C1 segment of cervical spinal cord (tissue), 14 donors: ENCODE measurements around the gene TPRG1.
"Not testable (repeated sequence)": the region's sequence is repeated elsewhere in the genome, so short reads cannot be mapped to it uniquely, and the experiment has no call there.

ENCODE experiments used
- DNase-seq, 14 donors: peaks; one replicate each; lab custom pipeline; 2025; lab: John Stamatoyannopoulos, UW

Gene TPRG1

DNA sequence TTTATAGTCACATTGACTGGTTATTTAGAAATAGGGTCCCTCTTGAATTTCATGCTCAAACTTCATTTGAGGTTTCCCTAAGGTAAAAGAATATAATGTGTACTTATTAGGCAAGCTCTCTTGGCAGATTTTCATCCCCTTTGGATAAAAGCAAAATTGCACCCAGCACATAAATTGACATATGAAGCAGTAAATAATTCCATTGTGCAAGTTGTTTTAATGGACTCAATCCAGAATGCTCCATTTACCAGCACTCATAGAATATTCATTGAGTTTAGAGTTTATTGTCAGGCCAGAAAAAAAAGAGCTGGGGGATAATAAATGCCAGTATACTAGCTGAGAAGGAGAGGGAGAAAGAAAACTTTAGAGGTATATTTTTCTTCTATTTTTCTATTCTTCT, 136.8 kb downstream of the TPRG1 start:
- no peak for DNase-seq

- DNase-seq, result no peak
Measured at GRCh38 chr3:189309400-189309975, 137.7 kb downstream of the TPRG1 start.

- no peak for DNase-seq
Measured at GRCh38 chr3:189311521-189311920, 139.8 kb downstream of the TPRG1 start.

GRCh38 chr3:189312866-189313265, 141.1 kb downstream of the TPRG1 start:
- DNase-seq, result no peak

DNA sequence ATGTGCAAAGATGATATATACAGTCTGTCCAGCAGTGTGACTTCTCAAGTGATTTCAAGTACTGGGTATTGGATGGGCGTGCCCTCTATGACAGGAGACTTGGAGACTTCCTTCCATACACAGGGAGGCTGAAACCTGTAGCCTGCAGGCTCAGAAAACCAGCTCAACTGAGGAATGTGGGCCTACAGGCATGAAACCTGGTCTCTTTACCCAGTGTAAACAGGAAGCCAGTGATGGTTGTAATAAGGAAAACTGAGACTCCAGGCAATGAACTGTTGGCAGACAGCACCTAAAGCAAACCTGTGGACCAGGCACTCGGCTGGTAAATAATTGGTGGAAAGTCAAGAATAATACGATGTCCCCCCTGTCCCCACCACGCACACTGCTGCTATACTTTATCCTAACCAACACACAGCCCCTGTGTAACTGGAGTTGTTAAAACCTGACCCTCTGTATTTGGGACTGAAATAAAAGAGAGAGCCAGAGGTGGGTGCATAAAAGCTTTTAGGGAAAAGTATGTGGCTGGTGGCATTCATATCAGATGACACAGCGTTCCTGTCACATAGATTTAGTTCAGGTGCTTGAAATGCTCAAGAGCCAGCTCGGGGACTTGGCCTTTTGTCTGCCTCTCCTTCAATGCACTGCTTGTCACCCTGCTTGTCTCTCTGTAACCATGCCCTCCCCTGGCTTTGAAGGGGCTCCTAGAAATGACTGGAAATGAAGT, 144.7 kb downstream of the TPRG1 start:
- no peak for DNase-seq

- no peak for DNase-seq
Measured at GRCh38 chr3:189317911-189318310, 146.1 kb downstream of the TPRG1 start.

- no peak for DNase-seq
Measured at GRCh38 chr3:189320511-189320910, 148.7 kb downstream of the TPRG1 start.

DNA sequence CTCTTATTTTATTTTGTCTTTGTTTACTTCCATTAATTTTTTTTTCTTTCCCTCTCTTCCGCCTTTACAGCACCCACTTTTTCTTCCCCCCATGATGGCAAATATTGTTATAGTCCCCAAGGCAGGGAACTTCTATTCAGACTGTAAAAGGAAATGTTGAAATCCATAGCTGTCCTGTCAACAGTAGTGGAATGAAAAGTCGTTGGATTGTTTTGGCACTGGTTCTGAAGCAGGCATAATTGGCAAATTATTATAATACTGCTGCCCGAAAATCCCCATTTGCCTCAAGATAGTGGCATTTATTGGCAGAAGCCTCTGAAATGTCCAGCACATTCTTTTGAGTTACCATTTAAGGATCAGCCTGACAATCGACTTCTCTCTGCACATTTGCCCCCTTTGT, 150.6 kb downstream of the TPRG1 start:
- no peak for DNase-seq

GRCh38 chr3:189324538-189325138, 152.9 kb downstream of the TPRG1 start:
- no peak for DNase-seq

DNA sequence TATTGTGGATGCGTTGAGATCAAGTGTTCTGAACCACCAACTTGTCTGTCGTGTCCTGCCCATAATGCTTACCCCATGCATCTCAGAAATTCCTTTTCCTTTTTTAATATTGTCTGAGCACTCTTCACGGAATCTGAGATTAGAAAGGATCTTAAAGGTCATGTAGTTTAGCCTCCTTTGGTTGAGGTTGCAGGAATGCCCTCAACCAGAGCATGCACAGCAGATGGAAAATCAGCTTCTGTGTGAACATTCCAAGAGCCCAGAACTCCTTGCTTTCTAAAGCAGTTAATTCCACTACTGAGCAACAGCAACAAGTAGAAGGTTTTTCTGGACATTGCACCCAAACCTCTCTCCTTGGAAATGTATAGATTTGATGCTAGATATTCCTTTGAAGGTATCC, 153.7 kb downstream of the TPRG1 start:
- peak in 1 of 14 donors; percentile 4 for DNase-seq

DNA sequence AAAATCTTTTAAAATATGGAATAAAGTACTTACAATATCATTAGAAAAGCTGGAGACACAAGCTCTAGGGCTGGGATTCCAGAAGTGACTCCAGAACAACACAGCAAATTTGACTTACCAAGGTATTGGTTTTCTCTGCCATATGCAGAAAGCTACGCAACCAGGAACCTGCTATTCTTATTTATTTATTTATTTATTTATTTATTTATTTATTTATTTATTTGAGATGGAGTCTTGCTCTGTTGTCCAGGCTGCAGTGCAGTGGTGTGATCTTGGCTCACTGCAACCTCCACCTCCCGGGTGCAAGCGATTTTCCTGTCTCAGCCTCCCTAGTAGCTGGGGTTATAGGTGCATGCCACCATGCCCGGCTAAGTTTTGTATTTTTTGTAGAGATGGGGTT, 157.9 kb downstream of the TPRG1 start:
- not testable (repeated sequence) for DNase-seq

DNA sequence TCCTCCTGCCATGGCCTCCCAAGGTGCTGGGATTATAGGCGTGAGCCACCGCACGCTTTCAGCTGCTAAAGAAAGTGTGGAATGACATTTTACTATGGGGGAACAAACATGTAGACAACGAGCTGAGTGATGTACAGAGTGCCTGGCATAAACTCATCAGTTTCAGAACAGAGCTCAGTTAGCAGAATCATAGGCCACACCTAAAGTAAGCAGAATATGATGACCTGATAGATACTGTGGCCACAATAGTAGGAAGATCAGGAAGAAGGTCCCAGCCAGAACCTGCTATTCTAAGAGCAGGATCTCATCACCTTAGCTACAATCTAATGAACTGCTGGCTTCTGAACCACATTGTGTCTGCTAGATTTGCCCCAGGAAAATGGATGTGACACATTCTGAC, 158.3 kb downstream of the TPRG1 start:
- no peak for DNase-seq

DNA sequence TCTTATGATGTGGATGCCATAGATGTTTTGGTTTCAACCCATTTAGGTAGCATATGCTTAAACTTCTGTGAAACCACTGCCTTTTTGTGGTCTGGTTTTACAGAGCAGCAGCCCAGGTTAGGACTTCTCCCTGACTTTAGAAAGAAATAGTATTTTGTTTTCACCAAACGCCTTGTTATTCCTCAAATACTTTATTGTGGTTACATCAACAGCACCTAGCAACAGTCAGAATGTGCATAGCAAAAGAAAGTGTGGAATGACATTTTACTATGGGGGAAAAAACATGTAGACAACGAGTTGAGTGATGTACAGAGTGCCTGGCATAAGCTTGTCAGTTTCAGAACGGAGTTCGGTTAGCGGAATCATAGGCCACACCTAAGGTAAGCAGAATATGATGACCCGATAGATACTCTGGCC, 159.2 kb downstream of the TPRG1 start:
- no peak for DNase-seq

GRCh38 chr3:189334064-189334920, 162.5 kb downstream of the TPRG1 start:
- no peak for DNase-seq

DNA sequence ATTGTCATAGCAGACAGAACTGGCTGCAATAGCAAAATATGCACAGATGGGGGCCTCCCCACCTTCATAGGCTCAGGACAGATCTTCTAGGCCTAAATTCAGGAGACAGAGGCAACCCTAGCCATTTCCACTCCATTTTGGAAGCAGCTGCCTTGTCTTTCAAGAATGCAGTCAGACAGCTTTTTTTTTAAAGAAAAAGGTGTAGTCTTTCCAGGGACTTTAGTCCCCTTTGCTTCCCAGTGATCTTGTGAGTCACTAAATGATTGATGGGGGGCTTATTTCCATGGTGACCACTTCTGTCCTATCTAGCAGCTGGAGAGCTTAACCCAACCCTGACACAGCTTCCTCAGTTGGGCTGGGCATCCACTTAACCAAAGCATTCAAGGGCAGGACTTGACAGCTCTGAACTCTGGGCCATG, 165.9 kb downstream of the TPRG1 start:
- no peak for DNase-seq

DNA sequence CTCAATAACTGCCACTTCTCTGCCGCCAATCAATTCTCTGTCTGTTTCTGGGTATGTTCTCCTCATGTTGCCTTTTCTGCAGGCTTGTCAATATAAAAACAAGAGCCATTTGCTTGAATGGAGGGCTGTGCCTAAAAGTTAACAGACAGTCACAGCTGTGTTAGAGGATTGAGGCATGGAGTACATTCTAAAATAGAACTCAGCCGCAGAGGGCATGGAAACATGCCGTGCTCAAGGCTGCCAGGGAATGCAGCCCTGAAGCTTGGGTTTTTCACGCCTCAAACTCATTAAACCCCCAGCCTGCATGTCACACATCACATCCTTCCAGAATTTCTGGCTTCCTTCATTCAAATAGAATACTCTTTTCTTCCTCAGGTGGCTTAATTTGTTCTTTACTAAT, 166.6 kb downstream of the TPRG1 start:
- DNase-seq, result no peak

DNA sequence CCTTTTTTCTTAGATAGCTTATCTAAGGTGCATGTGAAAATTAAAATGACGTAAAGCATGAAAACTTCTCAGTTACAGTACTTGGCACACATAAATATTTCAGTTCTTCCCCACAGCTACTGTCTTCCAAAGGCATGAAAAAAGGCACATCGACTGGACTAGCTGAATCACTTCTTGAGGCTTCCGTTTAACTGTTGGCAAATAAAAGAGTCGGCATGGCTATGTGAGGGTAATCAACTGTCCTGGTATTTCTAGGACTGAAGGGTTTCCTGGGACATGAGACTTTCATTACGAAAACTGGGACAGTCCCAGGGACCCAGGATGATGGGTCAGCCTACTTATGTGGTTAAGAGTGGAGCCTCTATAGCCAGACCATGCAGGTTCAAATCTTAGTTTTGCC, 168.2 kb downstream of the TPRG1 start:
- no peak for DNase-seq

GRCh38 chr3:189340680-189341460, 169.1 kb downstream of the TPRG1 start:
- DNase-seq, result no peak

- DNase-seq, result no peak
Measured at GRCh38 chr3:189342811-189343210, 171.0 kb downstream of the TPRG1 start.

DNA sequence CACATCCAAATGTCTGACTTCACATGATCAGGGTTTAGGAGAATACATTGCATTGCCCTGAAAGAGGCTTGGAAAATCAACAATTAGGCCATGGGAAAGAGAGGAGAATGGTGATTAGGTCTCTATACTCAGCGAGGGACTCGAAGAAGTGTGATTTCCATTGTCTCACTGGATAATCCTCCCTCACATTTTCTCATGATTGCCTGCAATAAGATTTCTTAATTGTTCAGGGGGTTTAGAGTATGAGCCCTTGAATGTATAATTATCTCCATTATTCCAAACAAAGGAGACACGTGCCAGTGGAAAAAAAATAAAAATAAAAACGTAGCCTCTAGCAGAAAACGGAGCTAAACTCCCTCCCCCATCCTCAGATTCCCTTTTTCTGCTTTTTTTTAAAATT, 173.2 kb downstream of the TPRG1 start:
- no peak for DNase-seq

- no peak for DNase-seq
Measured at GRCh38 chr3:189349772-189350171, 178.0 kb downstream of the TPRG1 start.
